Fibroblast of skin of back (primary cell): ENCODE measurements around the gene SPACA1. TPM values are rescaled to one million over a fixed set of nuclear protein-coding genes. Genes with fewer than 3 reads are reported as not detected.
"Not testable (repeated sequence)": the region's sequence is repeated elsewhere in the genome, so short reads cannot be mapped to it uniquely, and the experiment has no call there.

Experiments
- DNase-seq: peaks from one replicate; pipeline ENCODE4 v3.0.0-alpha.2; 2013
- polyA plus RNA-seq, 2 experiments: library from polyadenylated mRNA; unstranded; fragments of 120-200 nt; gene quantifications; one replicate each; pipeline ENCODE4 v1.2.1, GENCODE V29; 2013; ENCODE audit not compliant: insufficient read length in 2 of 2

Gene SPACA1
- polyA plus RNA-seq (2013, experiment 1 of 2; ENCODE audit: insufficient read length): not detected
- polyA plus RNA-seq (2013, experiment 2 of 2; ENCODE audit: insufficient read length): not detected

DNA sequence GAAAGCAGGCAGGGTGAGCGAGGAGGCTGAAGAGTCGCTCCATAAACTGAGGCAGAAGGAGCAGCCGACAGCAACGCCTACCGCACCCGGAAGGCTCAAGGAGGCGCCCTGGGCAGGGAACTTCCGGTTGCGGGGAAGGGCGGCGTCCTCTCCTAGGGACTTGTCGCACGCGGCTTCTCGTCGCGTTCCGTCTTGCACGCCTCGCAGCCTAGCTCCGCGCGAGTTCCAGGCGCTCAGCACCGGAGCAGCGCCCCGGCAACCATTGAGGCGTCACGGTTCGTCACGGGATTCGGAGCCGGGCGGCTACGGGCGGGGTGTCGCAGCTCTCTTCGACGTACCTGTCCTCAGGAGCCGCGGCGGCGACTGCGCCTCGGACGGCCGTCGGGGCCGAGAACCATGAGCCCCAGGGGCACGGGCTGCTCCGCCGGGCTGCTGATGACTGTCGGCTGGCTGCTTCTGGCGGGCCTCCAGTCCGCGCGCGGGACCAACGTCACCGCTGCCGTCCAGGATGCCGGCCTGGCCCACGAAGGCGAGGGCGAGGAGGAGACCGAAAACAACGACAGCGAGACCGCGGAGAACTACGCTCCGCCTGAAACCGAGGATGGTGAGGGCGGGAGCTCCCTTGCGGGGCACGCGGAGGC, at the start of gene SPACA1:
TSS of gene SPACA1 (plus strand) at position 332 of the 641 bp plus-strand sequence. CDS start at position 397, 65 bp downstream.
- no peak for DNase-seq

GRCh38 chr6:88000713-88001112, 46.9 kb upstream of the SPACA1 start:
- DNase-seq: no peak

DNA sequence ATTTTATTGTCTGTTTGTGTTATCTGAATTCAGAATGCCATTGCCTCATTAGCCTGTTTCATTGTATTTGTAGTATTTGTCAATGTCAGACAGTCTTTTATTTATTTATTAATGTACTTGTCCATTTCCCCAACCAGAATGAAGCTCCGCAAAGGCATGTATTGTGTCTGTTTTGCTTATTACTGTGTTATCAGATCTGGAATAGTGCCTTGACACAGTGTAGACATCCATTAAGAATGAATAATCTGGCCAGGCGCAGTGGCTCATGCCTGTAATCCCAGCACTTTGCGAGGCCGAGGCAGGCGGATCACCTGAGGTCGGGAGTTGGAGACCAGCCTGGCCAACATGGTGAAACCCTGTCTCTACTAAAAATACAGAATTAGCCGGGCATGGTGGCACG, 46.4 kb upstream of the SPACA1 start:
- not testable (repeated sequence) for DNase-seq

DNA sequence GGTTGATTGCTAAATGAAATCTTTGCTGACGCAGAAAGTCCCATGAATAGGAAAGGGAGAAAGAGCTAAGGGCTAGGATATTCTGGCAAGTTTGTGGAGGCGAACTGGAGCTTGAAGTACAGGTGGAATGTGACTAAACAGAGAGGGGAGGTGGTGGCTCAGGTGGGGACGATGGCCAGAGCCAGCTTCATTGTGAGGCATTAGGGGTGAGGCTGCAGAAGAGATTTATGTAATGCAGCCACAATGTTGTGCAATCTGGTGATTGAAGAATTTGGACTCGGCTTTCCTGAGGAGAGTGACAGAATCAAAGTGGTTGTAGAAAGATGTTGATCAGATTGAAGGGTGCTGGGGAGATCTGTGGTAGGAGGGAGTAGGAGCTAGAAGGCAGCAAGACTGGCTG, 42.9 kb upstream of the SPACA1 start:
- DNase-seq: no peak

DNA sequence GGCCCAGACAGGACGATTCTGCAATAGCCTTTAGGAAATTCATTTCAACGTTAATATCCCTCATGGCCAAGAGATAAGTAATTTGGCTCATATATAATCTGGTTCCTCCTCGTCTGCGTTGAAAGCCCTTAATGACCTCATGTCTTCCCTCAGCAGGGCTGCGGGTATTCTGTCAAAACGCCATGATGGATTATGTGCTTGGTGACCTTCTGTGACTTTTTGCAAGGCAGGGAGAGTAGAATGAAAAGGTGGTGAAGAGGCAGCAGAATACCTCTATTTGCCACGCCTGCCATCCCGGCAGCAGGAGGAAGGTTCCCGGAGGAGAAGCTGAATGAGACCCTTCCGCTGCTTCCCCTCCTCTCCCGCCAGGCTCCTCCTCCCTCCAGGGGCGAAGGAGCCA, 41.1 kb upstream of the SPACA1 start:
- no peak for DNase-seq

DNA sequence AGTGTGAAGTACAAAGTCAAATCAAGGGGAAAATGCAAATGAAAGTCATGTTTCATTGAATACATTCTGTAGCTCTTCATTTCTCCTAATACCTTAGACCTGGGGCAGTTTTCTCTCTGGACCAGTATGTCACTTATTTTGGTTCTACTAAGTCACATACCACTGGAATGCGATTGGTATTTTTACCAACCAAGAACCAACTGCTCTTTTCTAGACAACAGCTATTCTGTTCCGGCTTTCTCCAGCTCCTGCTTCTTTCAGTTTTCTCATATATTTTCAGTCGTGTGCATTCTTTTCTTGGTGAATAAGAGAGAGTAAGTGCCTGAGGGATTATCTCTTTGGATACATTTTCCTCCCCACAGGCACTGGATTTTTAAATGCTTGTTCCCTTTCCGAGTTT, 39.2 kb upstream of the SPACA1 start:
- peak; percentile 44 for DNase-seq

- peak; percentile 63 for DNase-seq
Observed at GRCh38 chr6:88008831-88009231, 38.8 kb upstream of the SPACA1 start.

DNA sequence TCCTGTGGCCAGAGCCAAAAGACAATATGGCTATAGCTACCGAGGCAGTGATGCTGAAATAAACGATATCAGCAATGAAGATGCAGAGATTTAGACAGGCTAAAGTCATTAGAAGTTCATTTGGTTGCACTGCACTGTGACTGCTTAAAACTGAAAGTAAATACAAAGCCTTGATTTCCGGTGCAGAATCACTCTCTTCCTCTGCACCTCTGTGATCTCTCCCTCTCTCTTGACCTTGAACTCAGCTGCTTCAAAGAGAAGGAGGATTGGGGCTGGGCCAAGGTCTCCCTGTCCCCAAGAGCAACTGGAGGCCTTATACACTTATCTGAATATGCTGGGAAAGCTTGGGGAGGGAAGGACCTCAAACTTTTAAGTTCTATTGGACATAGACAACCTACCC, 34.6 kb upstream of the SPACA1 start:
- DNase-seq: no peak

GRCh38 chr6:88013554-88013953, 34.1 kb upstream of the SPACA1 start:
- DNase-seq: no peak

DNA sequence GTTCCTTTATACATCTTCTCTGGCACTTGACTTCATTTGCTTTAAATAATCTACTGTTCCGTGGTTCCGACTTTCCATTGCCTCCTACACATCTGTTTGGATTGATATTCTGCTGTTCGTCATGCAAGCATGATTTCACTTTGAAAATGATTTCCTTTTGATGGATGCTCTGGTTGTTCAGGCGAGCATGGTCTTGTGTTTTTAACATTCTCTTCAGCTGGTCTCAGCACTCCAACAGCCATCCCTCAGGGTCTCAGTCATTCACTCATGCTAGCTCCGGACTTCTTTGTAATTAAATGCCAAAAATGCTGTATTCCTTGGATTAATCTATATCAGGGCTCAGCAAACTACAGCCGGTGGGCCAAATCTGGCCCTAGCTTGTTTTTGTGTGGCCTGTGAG, 27.2 kb upstream of the SPACA1 start:
- DNase-seq: no peak

DNA sequence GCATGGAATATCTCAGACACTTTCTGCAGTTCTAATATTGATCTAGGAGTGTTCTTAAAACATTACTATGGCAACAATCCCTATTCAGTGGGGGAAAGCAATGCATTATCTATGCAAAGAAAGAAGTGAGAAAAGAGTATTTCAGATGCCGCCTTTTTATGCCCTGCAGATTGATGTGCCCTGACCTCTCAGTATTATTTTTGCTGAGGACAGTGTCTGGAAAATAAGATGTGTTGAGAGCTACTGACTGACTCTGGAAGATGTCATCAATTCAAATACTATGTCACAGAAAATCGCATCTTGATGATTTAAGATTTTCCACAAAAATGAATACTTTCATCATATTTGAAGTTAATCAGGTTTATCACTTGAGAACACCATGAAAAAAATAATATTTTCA, 22.9 kb upstream of the SPACA1 start:
- DNase-seq: no peak

DNA sequence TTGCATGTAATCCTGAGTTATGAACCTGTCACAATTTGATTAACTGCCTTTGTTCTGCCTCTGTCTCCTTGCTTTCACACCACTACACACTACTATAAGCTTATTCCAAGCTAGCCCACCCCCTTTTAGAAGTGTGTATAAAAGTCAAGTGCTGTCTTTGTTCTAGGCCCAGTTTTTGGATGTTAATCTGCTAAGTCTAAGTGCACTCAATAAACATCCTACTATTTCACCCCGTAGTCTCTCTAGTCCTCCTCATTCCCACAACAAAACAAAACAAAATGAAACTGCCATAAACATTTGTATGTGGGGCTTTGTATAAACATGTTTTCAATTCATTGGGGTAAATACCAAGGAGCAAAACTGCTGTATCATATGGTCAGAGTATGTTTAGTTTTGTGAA, 16.1 kb upstream of the SPACA1 start:
- DNase-seq: no peak

- DNase-seq: no peak
Observed at GRCh38 chr6:88044530-88044929, 3.1 kb upstream of the SPACA1 start.

DNA sequence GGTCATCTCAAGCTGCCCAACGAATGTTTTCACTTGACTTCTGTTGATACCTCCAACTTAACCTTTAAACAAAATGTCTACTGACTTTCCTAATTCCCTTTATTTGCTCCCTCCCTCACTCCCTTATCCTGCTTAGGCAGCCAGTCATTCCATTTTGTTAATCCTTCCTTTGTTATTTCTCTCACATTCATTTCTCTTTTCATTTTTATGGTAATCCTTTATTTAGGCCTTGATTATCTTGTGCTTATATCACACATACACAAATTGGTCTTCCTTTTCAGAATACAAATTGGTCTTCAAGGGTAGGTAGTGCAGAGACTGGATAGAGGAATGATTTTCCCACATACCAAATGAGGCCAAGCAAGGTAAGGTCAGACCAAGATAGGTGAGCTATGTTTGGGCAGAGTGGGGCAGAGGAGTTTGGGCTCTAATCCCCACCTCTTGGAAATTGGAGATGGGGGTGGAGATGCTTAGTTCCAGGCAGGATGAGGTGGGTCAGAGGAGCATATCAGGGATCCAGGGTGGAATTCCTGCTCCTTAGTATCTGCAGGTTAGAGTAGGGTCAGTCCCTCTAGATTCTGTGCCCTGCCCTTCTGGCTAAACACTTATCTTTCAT, 2.0 kb upstream of the SPACA1 start:
- no peak for DNase-seq

- no peak for DNase-seq
Observed at GRCh38 chr6:88048578-88048977, 937 bp downstream of the SPACA1 start.

DNA sequence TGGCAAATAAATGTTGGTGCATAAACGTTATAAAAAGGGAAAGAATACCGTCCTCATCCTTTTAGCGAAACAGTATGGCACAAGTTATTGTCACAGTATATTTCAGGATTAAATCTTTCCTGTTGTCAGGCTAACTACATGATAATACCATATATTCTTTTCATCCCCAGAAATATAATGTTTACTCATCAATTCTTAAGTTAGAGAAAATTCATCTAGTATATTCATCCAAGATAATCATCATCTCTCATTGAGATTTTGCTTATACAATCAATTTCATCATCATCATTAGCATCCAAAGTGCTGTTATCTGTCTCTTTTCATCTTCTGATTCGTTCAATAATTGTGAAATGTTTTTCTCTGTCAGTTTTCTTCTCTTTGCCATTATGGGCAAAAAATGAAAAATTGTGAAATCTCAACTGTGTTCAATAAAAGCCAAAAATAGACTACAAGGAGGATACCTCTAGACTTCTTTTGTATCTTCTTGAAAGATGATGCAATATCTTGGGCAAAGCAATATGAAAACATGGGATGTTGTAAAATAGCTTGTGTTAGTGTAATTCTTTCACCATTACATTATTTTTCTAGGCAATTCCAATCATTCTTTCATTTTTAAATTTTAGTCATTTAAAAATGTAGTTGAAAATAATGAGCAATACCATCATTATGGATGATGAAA, 2.6 kb downstream of the SPACA1 start:
- DNase-seq: peak; percentile 34

GRCh38 chr6:88059191-88059590, 11.6 kb downstream of the SPACA1 start:
- peak; percentile 23 for DNase-seq

DNA sequence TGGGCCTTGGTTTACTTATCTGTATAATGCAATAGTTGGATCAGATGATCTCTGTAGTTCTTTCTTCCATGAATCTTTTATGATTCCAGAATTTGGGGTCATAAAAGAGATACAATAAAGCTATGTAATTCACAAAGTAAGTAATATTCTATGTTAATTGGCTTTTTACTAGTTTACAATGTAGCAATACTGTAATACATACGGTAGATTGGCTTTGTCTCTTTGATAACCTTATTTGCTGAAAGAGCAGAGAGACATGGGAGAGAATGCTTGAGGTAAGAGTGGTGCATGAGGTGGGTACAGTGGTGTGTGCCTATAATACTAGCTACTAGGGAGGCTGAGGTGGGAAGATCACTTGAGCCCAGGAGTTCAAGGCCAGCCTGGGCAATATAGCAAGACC, 14.7 kb downstream of the SPACA1 start:
- no peak for DNase-seq

DNA sequence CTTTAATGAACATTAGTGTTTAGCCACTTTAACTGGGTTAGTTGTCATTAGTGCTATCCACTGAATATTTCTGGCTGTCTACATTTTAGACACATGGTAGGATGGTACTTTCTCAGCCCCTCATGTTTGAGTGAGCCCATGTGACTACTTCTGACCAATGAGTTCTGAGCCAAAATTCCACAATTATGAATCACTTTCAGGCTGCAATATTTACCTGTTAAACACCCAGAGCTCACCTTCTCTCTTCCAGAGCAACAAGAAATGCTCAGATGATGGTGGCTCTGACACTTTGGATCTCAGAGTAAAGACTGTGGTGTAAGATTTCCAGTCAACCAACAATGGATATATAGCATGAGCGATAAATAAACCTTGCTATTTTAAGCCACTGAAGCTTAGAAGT, 24.8 kb downstream of the SPACA1 start:
- DNase-seq: no peak

DNA sequence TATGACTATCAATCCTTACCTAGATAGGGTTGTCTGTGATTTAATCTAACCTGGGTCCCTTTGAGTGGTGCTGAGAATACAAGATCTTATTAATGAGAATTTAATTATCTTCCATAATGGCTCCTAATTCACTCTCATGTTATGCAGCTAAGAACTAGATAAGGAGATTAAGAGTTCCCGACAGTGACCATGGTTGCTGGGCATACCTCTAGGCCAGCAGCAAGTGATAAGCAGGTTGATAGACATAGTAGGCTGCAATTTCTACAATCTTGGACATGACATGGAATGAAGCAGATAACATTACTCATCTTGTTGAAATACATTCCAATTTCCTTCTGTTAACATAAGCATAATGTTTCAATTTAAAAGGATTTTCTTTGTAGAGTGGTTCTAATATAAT, 27.1 kb downstream of the SPACA1 start:
- no peak for DNase-seq

- DNase-seq: no peak
Observed at GRCh38 chr6:88077305-88077704, 29.7 kb downstream of the SPACA1 start.

GRCh38 chr6:88086792-88087191, 39.2 kb downstream of the SPACA1 start:
- no peak for DNase-seq

GRCh38 chr6:88089708-88090107, 42.1 kb downstream of the SPACA1 start:
- no peak for DNase-seq

DNA sequence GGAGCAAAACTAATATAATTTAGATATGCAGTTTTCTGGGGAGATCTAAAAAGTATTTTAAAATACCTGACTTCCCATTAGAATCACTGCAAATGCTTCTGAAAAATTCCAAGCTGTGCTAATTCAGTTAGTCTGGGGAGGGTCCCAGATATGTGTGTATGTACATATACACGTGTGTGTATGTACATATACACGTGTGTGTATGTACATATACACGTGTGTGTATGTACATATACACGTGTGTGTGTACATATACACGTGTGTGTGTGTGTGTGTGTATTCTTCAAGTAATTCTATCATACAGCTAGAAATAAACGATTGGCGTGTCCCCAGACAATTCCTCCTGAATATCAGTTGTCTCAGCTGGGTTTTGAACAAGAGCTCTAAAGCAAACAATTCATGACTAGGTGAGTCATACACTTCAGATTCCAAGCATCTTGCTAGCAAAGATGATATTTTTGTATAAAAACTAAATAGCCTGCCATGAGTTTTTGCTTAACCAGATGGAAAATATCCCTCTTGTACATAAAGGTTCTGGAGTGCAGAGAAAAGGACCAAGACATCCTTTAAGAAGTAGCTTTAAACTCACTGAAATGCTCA, 58.2 kb downstream of the SPACA1 start:
- peak; percentile 6 for DNase-seq
